KMS-11 (cell line): Measurements from ENCODE around the gene OR2V2.

Experiments
- H2AFZ ChIP-seq: fragments of 200-600 bp; sonication (generic); 2 replicates; pipeline ENCODE4 v1.6.1; 2016; ENCODE audit warnings: antibody characterized with exemption, mixed run types, low read depth
- H3K27ac ChIP-seq: fragments of 200-600 bp; sonication (generic); 2 replicates; pipeline ENCODE4 v1.6.1; 2016; ENCODE audit warnings: mild to moderate bottlenecking, mixed run types
- H3K27me3 ChIP-seq: fragments of 200-600 bp; sonication (generic); 2 replicates; pipeline ENCODE4 v1.6.1; 2017; ENCODE audit warnings: mild to moderate bottlenecking, low read depth, mixed run types, moderate library complexity; ENCODE audit not compliant: insufficient read depth
- H3K36me3 ChIP-seq: fragments of 200-600 bp; sonication (generic); 2 replicates; pipeline ENCODE4 v1.6.1; 2017; ENCODE audit warnings: mild to moderate bottlenecking, mixed run types; ENCODE audit not compliant: insufficient read depth
- H3K4me1 ChIP-seq: fragments of 200-600 bp; sonication (generic); 2 replicates; pipeline ENCODE4 v1.6.1; 2016; ENCODE audit warnings: mild to moderate bottlenecking, low read depth, mixed run types; ENCODE audit not compliant: poor library complexity, severe bottlenecking
- H3K4me2 ChIP-seq: fragments of 200-600 bp; sonication (generic); 2 replicates; pipeline ENCODE4 v1.7.0; 2016; ENCODE audit warnings: mild to moderate bottlenecking, mixed run types
- H3K4me3 ChIP-seq: fragments of 200-600 bp; sonication (generic); IDR thresholded peaks from 2 replicates; pipeline ENCODE4 v1.6.1; 2017; ENCODE audit warnings: low read depth, low read length, mixed read lengths; ENCODE audit not compliant: insufficient read depth
- H3K79me2 ChIP-seq: fragments of 200-600 bp; sonication (generic); 2 replicates; pipeline ENCODE4 v1.6.1; 2016; ENCODE audit warnings: low read depth, mixed run types; ENCODE audit not compliant: insufficient read depth
- H3K9ac ChIP-seq: fragments of 200-600 bp; sonication (generic); 2 replicates; pipeline ENCODE4 v1.6.1; 2016; ENCODE audit warnings: mild to moderate bottlenecking, mixed run types
- H4K20me1 ChIP-seq: fragments of 200-600 bp; sonication (generic); 2 replicates; pipeline ENCODE4 v1.6.1; 2016; ENCODE audit warnings: mild to moderate bottlenecking, mixed run types; ENCODE audit not compliant: insufficient read depth
- CTCF ChIP-seq: fragments of 200-600 bp; sonication (generic); conservative IDR thresholded peaks from 2 replicates; pipeline ENCODE4 v1.6.1; 2017; ENCODE audit warnings: low read depth, mild to moderate bottlenecking, antibody characterized with exemption, low read length, moderate library complexity, mixed read lengths

OR2V2 gene

GRCh38 chr5:181170996-181171395 is 23.6 kb downstream of the OR2V2 start:
- H3K9ac ChIP-seq, result no peak overlapping the region
- H3K36me3 ChIP-seq, result no peaks in the 10 kb centered on the region
- no peaks in the 10 kb centered on the region for H3K79me2 ChIP-seq
- H3K4me2 ChIP-seq, result no peak overlapping the region; the same call in 1 of the 2 replicates
- H2AFZ ChIP-seq, result no peak overlapping the region
- no peak for TF ChIP-seq CTCF
- H3K4me1 ChIP-seq, result peaks cover 16% of the 10 kb centered on the region
- no peaks in the 10 kb centered on the region for H4K20me1 ChIP-seq
- no peak overlapping the region for H3K27ac ChIP-seq
- no peak overlapping the region for H3K4me3 ChIP-seq
- no peaks in the 10 kb centered on the region for H3K27me3 ChIP-seq

- H4K20me1 ChIP-seq, result no peaks in the 10 kb centered on the region
- H3K9ac ChIP-seq, result no peak overlapping the region
Observed at GRCh38 chr5:181171782-181172181, 24.4 kb downstream of the OR2V2 start.

GRCh38 chr5:181173027-181173419 is 25.6 kb downstream of the OR2V2 start:
- Histone ChIP-seq H3K36me3 (no peaks in the 10 kb centered on the region), H3K27me3 (no peaks in the 10 kb centered on the region), H2AFZ (peak overlapping the region; percentile 72; the same call in 1 of the 2 replicates), H3K27ac (peak overlapping the region; percentile 84), H3K4me2 (peak overlapping the region; percentile 61; the same call in 1 of the 2 replicates), H3K4me3 (no peak overlapping the region), H4K20me1 (no peaks in the 10 kb centered on the region), H3K4me1 (peaks cover 16% of the 10 kb centered on the region), H3K79me2 (no peaks in the 10 kb centered on the region), H3K9ac (peak overlapping the region; percentile 58; the same call in 1 of the 2 replicates)
- TF ChIP-seq CTCF, result peak; percentile 38; the same call in 1 of the 2 replicates

More at GRCh38 chr5:181171782-181172181, 24.4 kb downstream of the OR2V2 start:
- Histone ChIP-seq H3K4me2 (peak overlapping the region; percentile 45; the same call in 1 of the 2 replicates), H3K4me1 (peaks cover 16% of the 10 kb centered on the region), H3K27me3 (no peaks in the 10 kb centered on the region), H2AFZ (no peak overlapping the region), H3K36me3 (no peaks in the 10 kb centered on the region), H3K79me2 (no peaks in the 10 kb centered on the region), H3K27ac (no peak overlapping the region), H3K4me3 (no peak overlapping the region)
- TF ChIP-seq CTCF, result no peak

GRCh38 chr5:181173420-181174342 is 26.3 kb downstream of the OR2V2 start:
- H3K4me2 ChIP-seq, result peak overlapping the region; percentile 61; the same call in 1 of the 2 replicates
- H3K4me1 ChIP-seq, result peaks cover 16% of the 10 kb centered on the region
- TF ChIP-seq CTCF, result 0 out of 2 replicates have a peak, but pooled peaks have one; percentile 34
- H4K20me1 ChIP-seq, result no peaks in the 10 kb centered on the region
- H3K36me3 ChIP-seq, result no peaks in the 10 kb centered on the region
- peak overlapping the region; percentile 72; the same call in 1 of the 2 replicates for H2AFZ ChIP-seq
- peak overlapping the region; percentile 58; the same call in 1 of the 2 replicates for H3K9ac ChIP-seq
- H3K79me2 ChIP-seq, result no peaks in the 10 kb centered on the region
- peak overlapping the region; percentile 84 for H3K27ac ChIP-seq
- no peaks in the 10 kb centered on the region for H3K27me3 ChIP-seq
- no peak overlapping the region for H3K4me3 ChIP-seq
